Activated CD4-positive, alpha-beta T cell treated with anti-CD3 and anti-CD28 coated beads for 1 hour (primary cell): ENCODE results near the gene STRIP2.
"Not testable (repeated sequence)": the region's sequence is repeated elsewhere in the genome, so short reads cannot be mapped to it uniquely, and the experiment has no call there.

Experiments used
- DNase-seq: peaks from one replicate; pipeline ENCODE4 v3.0.0-alpha.2; 2020

STRIP2 gene

DNA sequence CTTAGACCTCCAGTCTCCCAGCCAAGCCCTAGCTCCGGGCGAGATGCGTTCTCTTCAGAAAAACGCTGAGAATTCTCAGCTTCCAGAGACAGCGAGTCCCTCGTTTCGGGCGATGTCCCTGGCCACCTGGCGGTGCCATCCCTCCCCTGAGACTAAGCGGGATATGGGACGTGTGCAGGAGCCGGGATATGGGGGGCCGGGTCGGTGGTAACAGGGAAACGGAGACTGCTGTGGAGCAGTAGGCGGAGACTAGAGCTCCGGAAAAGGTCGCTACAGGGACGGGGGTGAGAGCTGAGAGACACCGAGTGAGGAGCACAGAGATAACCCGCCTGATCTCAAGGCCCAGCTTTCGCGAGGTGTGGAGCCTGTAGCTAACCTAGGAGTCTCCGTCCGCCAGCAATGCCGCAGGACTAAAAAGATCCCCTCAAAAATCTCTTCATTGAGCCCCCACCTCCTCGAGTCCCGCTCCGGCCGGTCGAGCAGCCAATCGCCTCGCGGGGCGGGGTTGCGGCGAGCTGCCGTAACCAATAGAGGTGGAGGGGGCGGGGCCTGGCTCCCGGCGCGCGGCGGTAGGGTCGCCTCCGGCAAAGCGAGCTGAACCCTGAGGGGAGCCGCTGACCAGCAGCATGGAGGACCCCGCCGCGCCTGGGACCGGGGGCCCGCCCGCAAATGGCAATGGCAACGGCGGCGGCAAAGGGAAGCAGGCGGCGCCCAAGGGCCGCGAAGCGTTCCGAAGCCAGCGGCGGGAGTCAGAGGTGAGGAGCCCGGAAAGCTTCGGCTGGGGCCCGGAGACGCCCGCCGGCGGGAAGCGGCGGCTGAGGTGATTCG, at the start of gene STRIP2:
TSS of gene STRIP2 (plus strand) at position 586 of the 828 bp plus-strand sequence. CDS start at position 627, 41 bp downstream.
- DNase-seq: peak; percentile 79

DNA sequence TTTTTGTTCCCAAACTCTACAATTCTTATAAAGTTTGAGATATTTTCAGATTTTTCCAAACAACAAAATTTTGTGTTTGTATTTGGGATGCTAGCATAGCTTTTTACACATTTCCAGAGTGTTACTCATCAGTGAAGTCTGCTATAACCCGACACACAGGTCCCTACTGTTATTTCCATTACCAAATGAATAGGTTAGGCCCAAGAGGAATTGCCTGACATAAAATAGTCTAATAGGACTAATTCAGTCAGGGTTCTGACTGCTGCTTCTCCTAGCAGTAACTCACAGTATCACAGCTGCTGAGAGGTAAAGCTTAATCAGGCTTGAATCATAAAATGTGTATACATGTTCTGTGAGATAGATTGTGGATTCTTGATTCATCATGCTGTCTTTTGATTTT, 49.1 kb upstream of the STRIP2 start:
- DNase-seq: no peak

- DNase-seq: no peak
These were observed 48.6 kb upstream of the STRIP2 start for GRCh38 chr7:129385598-129385997.

DNA sequence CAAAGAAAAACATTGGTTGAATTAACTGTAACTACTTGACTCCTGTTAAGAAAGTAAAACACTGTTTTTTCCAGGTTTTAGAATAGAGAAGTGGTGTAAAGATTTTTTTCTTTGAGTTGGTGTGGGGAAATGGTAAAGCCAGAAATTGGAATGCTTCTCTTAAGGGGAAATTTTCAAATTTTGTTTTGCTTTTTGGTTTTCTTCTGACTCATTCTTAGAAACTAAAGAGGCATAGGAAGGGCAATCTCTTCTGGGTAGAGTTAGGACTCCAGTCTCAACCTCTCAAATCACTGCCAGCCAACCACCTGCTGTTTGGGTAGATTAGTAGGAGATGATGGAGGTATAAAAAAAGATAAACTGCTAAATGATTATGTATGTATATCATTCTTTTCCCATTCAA, 47.7 kb upstream of the STRIP2 start:
- DNase-seq: no peak

DNA sequence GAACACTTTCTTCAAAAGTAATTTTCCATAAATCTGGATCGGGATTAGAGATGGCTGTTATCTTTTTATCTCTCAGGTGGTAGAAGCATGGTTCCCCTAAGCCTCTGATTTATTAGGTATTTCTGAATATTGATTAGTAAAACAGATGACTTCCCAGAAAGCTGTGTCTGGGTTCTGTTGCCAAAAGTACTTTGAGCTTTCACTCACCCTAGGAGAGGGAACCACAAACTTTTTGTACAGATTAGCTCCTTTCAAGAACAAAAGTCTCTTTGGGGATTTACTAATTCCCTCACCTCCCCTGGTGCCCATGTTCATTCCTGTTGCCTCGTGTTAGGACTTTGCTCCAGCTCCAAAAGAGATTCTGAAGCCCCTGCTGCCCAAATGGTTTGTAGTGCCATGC, 46.7 kb upstream of the STRIP2 start:
- no peak for DNase-seq

DNA sequence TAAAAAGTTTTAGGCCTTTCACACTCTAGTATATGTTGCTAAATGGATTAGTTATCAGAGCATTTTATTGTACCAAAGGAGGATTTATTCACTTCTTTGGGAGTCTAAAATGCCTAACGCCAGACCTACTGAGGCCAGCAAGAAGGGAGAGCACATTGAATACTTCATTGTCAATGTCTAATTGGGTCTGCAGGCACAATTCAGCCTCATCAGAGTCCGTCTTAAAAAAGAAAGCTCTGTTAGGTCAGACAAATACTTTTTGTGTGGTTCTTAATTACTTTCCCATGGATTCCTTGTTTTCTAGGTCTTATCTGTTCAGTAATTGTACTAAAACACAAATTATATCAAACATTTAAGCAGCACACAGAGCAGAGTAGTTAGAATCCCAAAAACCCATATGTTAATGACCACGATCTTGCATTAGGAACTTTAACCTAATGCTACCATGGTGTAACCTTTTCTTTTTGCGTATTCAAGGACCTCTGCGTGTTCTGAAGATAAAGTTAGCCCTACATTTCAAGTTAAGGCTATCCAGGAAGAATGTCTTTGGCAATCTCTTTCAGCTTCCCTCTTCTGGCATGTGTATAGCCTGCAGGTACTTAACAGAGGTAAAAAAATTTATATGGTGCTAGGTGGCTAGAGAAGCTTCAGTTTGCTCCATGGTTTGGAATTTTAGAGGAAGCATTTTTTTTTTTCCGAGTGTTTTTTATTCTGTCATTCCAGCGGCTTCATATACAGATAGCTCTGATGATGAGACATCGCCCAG, 45.7 kb upstream of the STRIP2 start:
- DNase-seq: no peak

- no peak for DNase-seq
These were observed 44.4 kb upstream of the STRIP2 start for GRCh38 chr7:129389829-129390228.

DNA sequence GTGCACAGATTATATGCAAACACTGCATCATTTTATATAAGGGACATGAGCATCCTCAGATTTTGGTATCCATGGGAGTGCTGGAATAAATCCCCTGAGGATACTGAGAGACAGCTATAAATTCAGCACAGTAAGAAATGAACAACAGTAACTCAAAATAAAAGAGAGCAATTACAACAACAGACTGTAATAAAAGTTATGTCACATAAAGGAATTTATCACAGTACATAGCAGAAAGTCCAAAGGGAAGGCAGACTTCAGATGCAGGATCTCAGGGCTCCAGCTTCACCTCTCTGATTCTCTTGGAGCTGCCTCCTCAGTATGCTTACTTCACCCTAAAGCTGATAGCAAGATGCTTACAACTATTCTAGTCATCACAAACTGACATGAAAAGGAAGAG, 43.9 kb upstream of the STRIP2 start:
- no peak for DNase-seq

DNA sequence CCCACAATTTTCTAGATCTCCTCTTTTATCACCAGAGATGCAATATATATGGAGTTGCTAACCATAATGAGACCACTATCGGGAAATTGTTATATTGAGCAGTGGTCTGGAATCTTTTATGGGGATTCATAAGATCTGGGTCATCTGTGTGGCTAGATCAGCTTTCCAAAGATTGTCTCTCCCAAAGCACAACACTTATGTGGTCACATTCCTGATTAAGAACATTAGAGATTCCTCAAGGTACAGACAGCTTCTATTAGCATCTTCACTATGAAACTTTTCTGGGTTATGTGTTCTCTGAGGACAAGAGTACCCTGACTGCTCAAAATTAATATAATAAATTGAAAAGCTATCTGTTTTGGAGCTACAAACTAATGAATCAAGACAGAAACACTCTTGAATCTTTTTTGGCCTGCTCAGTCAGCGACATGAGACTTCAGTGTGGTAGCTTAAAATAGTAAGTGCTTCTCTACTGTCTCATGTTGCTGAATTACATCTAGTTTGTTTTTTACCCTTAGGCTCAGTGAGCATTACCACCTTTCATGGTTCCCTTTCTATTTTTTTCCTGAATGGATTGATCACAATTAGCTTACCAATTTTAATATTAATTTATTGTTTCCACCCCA, 42.6 kb upstream of the STRIP2 start:
- no peak for DNase-seq

GRCh38 chr7:129393255-129393654, 41.0 kb upstream of the STRIP2 start:
- no peak for DNase-seq

DNA sequence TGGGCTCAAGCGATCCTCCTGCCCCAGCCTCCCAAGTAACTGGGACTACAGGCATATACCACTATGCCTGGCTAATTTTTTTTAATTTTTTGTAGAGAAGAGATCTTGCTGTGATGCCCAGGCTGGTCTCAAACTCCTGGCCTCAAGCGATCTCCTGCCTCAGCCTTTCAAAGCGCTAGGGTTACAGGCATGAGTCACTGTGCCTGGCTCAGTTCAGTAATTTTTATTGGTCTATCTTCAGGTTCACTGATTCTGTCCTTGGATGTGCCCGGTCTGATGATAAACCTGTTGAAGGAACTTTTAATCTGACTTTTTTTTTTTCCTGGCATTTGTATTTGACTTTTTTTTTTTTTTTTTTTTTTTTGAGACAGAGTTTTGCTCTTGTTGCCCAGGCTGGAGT, 40.1 kb upstream of the STRIP2 start:
- no peak for DNase-seq

DNA sequence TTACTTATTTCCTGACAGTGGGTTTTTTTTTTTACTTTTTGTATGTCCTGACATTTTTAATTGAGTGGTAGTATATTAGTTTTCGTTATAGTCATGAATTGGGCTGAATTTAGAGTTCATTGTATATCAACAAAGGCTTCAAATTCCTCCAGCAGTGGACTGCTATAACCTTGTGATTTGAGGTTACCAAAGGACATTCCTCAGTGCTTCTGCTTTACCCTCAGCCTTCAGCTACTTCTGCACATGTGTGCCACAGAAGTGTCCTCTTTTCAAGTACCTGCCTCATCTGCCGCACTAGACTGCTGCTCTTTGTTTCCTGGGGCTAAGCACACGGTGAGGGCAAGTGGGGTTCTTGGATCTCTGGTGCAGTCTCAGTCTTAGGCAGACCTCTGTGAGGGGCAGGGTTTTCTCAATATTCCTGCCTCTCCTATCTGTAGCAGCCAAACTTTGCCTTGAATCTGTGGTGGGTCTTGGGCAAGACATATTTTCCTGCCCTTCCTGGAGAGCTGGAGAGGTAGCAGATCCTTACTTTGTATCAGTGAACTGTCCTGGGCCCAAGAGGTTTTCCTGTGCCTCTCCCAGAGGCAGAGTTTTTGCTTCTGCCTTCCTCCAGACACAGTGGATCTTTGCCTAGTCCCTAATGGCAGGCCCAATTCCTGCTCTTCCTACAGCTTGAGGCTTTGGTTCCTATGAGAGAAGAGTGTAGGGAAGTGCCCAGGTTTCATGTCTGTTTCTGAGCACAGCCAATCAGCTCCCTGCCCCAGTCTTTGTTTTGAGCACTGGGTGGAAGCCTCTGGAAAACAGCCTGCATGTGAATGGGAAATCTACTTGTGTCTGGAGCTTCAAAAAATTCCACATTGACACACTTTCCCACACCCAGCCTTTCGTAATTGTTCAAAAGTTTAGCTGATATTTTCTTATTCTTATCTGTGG, 39.0 kb upstream of the STRIP2 start:
- no peak for DNase-seq

DNA sequence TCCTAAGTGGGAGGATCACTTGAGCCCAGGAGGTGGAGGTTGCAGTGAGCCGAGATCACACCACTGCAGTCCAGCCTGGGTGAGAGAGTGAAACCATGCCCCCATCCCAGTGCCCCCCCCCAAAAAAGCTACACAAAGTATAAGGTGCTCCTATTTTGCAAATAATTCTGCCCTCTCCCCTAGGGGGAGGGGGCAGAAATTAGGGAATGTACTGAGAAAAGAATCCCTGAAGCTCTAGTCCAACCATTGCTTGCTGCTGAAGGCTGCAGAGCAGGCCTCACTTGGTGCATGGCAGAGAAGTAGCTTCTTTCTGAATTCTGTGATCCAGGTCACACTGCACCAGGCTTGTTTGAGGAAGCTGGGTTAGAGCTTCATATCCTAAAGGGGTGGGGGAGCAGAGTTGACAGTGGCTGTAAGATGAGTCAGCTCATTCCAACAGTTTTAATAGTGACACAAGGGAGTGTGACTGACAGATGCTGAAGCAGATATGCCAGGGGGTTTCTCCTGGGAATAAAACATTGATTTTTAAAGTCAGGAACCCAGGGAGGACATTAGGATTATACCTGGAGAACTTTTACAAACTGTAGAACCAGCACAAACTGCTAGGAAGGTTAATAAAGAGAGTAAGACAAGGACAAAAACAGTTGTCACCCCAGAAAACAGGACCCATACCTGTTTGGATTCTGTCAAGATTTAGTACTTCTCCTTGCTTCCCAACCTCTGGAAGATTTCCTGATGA, 32.8 kb upstream of the STRIP2 start:
- DNase-seq: no peak

DNA sequence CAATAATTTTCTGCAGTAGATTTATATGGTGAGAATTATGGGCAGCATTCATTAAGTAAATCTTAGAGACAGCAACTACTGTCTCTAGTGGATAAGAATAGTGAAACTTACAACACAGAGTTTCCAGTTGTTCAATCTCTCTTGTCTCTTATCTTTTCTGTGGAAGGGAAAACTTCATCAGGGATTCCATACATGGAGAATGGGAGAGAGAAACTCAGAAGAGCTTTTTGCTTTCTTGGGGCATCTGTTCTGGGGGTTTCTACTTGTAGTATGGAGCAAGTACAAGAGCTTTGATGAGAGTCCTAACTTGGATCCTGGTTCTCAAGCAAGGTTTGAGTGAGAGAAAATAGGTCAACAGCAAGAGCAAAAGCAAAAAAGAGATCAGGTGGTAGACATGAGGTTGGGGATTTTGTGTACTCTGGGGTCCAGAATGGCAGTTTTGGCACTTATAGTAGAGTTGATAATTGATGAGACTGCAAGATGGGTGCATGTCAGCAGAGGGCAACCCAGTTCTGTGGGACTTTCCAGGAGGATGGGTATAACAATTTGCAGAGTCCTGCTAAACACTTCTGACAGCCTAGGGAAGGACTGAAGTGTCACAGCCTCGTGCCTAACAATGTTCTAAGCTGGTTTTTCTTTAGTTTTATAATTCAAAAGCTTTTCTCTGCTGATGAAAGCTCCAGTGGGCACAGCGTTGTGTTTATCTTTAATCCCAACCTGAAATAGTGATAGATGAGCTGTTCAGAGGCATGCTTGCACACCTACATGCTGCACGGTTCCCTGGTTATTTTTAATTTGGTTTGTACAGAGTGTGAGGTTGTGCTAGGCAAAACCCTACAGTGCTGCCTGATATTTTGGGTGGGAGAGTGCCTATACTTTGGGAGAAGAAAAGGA, 32.0 kb upstream of the STRIP2 start:
- no peak for DNase-seq

DNA sequence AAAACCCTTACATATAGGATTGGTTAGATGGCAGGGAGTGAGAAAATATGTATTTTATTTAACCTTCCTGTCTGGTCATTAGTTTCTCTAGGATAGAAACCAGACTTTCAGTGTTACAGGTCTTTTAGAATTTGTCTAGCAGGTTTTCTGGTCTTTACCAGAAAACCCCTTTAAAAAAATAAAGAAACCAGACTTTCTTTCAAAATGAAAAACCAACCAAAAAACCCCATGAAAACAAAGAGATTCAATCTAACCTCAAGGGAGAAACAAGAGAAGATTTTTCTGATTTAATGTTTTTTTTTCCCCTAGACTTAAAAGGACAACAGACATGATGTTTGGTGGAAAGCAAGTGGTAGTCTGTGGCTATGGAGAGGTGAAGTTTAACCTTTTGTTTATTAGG, 28.7 kb upstream of the STRIP2 start:
- DNase-seq: no peak

- DNase-seq: not testable (repeated sequence)
These were observed 24.0 kb upstream of the STRIP2 start for GRCh38 chr7:129410238-129410637.

- DNase-seq: no peak
These were observed 21.7 kb upstream of the STRIP2 start for GRCh38 chr7:129412501-129412900.

- DNase-seq: no peak
These were observed 17.2 kb upstream of the STRIP2 start for GRCh38 chr7:129417073-129417472.

- DNase-seq: no peak
These were observed 12.4 kb upstream of the STRIP2 start for GRCh38 chr7:129421717-129422250.

GRCh38 chr7:129422727-129423126, 11.5 kb upstream of the STRIP2 start:
- no peak for DNase-seq
